AG20443 (cell line): ENCODE measurements around the gene MYOCD.

ENCODE experiments used
- DNase-seq: peaks from one replicate; pipeline ENCODE4 v3.0.0; 2012; ENCODE audit warnings: low spot score, mixed read lengths

MYOCD gene

GRCh38 chr17:12712941-12713340 is 47.3 kb downstream of the MYOCD start:
- peak; percentile 20 for DNase-seq

GRCh38 chr17:12719948-12720347 is 54.3 kb downstream of the MYOCD start:
- DNase-seq, result no peak

GRCh38 chr17:12721581-12721980 is 55.9 kb downstream of the MYOCD start:
- DNase-seq, result no peak

- no peak for DNase-seq
Observed at GRCh38 chr17:12722282-12722681, 56.6 kb downstream of the MYOCD start.

GRCh38 chr17:12726131-12726530 is 60.4 kb downstream of the MYOCD start:
- no peak for DNase-seq

- peak; percentile 30 for DNase-seq
Observed at GRCh38 chr17:12727076-12727760, 61.5 kb downstream of the MYOCD start.

GRCh38 chr17:12727881-12728280 is 62.2 kb downstream of the MYOCD start:
- DNase-seq, result no peak

- DNase-seq, result no peak
Observed at GRCh38 chr17:12729086-12729485, 63.4 kb downstream of the MYOCD start.

- DNase-seq, result no peak
Observed at GRCh38 chr17:12730421-12730820, 64.7 kb downstream of the MYOCD start.

- peak; percentile 84 for DNase-seq
Observed at GRCh38 chr17:12730931-12731521, 65.3 kb downstream of the MYOCD start.

GRCh38 chr17:12731839-12732238 is 66.1 kb downstream of the MYOCD start:
- DNase-seq, result no peak

GRCh38 chr17:12732366-12732765 is 66.7 kb downstream of the MYOCD start:
- no peak for DNase-seq

GRCh38 chr17:12734926-12735325 is 69.2 kb downstream of the MYOCD start:
- no peak for DNase-seq

- DNase-seq, result no peak
Observed at GRCh38 chr17:12735517-12735916, 69.8 kb downstream of the MYOCD start.

GRCh38 chr17:12736526-12736925 is 70.8 kb downstream of the MYOCD start:
- DNase-seq, result no peak

- no peak for DNase-seq
Observed at GRCh38 chr17:12737740-12738469, 72.2 kb downstream of the MYOCD start.

- DNase-seq, result no peak
Observed at GRCh38 chr17:12738624-12739023, 72.9 kb downstream of the MYOCD start.

- DNase-seq, result no peak
Observed at GRCh38 chr17:12739500-12739899, 73.8 kb downstream of the MYOCD start.

GRCh38 chr17:12743046-12743445 is 77.4 kb downstream of the MYOCD start:
- no peak for DNase-seq

GRCh38 chr17:12744298-12744697 is 78.6 kb downstream of the MYOCD start:
- DNase-seq, result no peak

GRCh38 chr17:12744786-12745185 is 79.1 kb downstream of the MYOCD start:
- no peak for DNase-seq

GRCh38 chr17:12745486-12745885 is 79.8 kb downstream of the MYOCD start:
- no peak for DNase-seq

GRCh38 chr17:12756786-12757185 is 91.1 kb downstream of the MYOCD start:
- DNase-seq, result no peak
